ENCODE results near the gene ZP1. TPM values are rescaled to one million over a fixed set of nuclear protein-coding genes. Genes with fewer than 3 reads are reported as not detected.

The ZP1 gene
- total RNA-seq, 1 experiment from 2014 or later: not detected

DNA sequence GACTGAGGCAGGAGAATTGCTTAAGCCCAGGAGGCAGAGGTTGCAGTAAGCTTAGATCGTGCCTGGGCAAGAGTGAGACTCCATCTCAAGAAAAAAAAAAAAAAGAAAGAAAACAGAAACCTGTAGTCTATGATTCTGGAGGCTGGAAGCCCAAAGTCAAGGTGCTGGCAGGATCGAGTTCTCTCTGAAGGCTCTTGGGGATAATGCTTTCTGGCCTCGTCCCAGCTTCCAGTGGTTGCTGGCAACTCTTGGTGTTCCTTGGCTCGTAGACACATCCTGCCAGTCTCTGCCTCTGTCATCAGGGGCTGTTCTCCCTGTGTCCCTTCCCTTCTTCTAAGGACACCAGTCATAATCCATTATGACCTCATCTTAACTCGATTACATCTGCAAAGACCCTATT, 42.2 kb upstream of the ZP1 start:
- CTCF ChIA-PET: interaction anchor here (0.7 to 2.6 kb wide), 3 partner anchors 13 to 74 kb away, joined by 3 to 16 read pairs (median 5); no protein-coding TSS in a partner anchor

More for the DNA sequence above, 42.2 kb upstream of the ZP1 start:
- Mint-ChIP-seq H3K27me3 (ENCODE audit: low read depth) (no peaks in the 10 kb centered on the region), H3K27ac (no peak overlapping the region), H3K9me3 (no peaks in the 10 kb centered on the region), H3K4me3 (no peak overlapping the region), H3K4me1 (no peaks in the 10 kb centered on the region), H3K36me3 (no peaks in the 10 kb centered on the region)
- ATAC-seq: no peak
- TF ChIP-seq, protein P1, sequence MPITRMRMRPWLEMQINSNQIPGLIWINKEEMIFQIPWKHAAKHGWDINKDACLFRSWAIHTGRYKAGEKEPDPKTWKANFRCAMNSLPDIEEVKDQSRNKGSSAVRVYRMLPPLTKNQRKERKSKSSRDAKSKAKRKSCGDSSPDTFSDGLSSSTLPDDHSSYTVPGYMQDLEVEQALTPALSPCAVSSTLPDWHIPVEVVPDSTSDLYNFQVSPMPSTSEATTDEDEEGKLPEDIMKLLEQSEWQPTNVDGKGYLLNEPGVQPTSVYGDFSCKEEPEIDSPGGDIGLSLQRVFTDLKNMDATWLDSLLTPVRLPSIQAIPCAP (CRISPR knock-in tag; IDR thresholded peaks at IDR 0.05): no peak
- TF ChIP-seq, protein P2, sequence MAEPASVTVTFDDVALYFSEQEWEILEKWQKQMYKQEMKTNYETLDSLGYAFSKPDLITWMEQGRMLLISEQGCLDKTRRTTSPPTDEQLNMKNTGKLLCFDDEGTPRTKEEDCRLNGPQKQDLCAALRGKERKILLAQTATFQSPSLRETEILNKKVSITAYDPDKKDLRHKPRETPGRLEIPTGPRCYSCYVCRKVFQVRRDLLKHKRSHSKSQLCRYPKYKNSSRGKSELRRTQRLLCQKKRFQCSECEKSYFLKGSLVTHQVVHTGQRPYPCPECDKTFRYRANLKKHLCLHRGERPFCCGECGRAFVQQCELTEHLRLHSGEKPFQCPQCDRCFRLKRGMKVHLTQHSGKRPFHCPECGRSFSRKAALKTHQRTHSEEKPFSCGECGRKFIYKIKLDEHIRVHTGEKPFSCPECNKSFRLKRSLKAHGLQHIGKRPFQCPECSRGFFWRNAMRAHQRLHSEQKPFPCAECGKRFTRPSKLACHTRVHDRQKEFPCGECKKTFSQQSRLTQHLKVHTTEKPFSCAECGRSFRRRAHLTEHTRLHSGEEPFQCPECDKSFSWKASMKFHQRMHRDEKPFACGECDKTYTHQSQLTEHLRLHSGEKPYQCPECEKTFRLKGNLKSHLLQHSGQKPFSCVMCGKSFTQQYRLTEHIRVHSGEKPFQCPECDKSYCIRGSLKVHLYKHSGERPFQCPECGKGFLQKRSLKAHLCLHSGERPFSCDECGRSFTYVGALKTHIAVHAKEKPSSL (CRISPR knock-in tag; conservative IDR thresholded peaks at IDR 0.05): no peak
- TF ChIP-seq NR2C2 (CRISPR knock-in tag; IDR thresholded peaks at IDR 0.05) (no peak), EMX1 (CRISPR knock-in tag; IDR thresholded peaks at IDR 0.05) (no peak), PRRX2 (CRISPR knock-in tag; IDR thresholded peaks at IDR 0.05) (no peak), CREB1 (CRISPR knock-in tag; IDR thresholded peaks at IDR 0.05) (no peak), ESRRA (CRISPR knock-in tag; IDR thresholded peaks at IDR 0.05; ENCODE audit: borderline replicate concordance) (no peak), ATF1 (CRISPR knock-in tag; IDR thresholded peaks at IDR 0.05) (no peak), GTF2I (CRISPR knock-in tag; conservative IDR thresholded peaks at IDR 0.05) (no peak)
- TF ChIP-seq, protein P3, sequence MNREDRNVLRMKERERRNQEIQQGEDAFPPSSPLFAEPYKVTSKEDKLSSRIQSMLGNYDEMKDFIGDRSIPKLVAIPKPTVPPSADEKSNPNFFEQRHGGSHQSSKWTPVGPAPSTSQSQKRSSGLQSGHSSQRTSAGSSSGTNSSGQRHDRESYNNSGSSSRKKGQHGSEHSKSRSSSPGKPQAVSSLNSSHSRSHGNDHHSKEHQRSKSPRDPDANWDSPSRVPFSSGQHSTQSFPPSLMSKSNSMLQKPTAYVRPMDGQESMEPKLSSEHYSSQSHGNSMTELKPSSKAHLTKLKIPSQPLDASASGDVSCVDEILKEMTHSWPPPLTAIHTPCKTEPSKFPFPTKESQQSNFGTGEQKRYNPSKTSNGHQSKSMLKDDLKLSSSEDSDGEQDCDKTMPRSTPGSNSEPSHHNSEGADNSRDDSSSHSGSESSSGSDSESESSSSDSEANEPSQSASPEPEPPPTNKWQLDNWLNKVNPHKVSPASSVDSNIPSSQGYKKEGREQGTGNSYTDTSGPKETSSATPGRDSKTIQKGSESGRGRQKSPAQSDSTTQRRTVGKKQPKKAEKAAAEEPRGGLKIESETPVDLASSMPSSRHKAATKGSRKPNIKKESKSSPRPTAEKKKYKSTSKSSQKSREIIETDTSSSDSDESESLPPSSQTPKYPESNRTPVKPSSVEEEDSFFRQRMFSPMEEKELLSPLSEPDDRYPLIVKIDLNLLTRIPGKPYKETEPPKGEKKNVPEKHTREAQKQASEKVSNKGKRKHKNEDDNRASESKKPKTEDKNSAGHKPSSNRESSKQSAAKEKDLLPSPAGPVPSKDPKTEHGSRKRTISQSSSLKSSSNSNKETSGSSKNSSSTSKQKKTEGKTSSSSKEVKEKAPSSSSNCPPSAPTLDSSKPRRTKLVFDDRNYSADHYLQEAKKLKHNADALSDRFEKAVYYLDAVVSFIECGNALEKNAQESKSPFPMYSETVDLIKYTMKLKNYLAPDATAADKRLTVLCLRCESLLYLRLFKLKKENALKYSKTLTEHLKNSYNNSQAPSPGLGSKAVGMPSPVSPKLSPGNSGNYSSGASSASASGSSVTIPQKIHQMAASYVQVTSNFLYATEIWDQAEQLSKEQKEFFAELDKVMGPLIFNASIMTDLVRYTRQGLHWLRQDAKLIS (CRISPR knock-in tag; IDR thresholded peaks at IDR 0.05; ENCODE audit: borderline replicate concordance): no peak
- TF ChIP-seq, protein P4, sequence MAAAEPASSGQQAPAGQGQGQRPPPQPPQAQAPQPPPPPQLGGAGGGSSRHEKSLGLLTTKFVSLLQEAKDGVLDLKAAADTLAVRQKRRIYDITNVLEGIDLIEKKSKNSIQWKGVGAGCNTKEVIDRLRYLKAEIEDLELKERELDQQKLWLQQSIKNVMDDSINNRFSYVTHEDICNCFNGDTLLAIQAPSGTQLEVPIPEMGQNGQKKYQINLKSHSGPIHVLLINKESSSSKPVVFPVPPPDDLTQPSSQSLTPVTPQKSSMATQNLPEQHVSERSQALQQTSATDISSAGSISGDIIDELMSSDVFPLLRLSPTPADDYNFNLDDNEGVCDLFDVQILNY (CRISPR knock-in tag; IDR thresholded peaks at IDR 0.05): no peak
- TF ChIP-seq, protein P5, sequence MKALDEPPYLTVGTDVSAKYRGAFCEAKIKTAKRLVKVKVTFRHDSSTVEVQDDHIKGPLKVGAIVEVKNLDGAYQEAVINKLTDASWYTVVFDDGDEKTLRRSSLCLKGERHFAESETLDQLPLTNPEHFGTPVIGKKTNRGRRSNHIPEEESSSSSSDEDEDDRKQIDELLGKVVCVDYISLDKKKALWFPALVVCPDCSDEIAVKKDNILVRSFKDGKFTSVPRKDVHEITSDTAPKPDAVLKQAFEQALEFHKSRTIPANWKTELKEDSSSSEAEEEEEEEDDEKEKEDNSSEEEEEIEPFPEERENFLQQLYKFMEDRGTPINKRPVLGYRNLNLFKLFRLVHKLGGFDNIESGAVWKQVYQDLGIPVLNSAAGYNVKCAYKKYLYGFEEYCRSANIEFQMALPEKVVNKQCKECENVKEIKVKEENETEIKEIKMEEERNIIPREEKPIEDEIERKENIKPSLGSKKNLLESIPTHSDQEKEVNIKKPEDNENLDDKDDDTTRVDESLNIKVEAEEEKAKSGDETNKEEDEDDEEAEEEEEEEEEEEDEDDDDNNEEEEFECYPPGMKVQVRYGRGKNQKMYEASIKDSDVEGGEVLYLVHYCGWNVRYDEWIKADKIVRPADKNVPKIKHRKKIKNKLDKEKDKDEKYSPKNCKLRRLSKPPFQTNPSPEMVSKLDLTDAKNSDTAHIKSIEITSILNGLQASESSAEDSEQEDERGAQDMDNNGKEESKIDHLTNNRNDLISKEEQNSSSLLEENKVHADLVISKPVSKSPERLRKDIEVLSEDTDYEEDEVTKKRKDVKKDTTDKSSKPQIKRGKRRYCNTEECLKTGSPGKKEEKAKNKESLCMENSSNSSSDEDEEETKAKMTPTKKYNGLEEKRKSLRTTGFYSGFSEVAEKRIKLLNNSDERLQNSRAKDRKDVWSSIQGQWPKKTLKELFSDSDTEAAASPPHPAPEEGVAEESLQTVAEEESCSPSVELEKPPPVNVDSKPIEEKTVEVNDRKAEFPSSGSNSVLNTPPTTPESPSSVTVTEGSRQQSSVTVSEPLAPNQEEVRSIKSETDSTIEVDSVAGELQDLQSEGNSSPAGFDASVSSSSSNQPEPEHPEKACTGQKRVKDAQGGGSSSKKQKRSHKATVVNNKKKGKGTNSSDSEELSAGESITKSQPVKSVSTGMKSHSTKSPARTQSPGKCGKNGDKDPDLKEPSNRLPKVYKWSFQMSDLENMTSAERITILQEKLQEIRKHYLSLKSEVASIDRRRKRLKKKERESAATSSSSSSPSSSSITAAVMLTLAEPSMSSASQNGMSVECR (CRISPR knock-in tag; IDR thresholded peaks at IDR 0.05; ENCODE audit: borderline replicate concordance): no peak
- TF ChIP-seq, protein P6, sequence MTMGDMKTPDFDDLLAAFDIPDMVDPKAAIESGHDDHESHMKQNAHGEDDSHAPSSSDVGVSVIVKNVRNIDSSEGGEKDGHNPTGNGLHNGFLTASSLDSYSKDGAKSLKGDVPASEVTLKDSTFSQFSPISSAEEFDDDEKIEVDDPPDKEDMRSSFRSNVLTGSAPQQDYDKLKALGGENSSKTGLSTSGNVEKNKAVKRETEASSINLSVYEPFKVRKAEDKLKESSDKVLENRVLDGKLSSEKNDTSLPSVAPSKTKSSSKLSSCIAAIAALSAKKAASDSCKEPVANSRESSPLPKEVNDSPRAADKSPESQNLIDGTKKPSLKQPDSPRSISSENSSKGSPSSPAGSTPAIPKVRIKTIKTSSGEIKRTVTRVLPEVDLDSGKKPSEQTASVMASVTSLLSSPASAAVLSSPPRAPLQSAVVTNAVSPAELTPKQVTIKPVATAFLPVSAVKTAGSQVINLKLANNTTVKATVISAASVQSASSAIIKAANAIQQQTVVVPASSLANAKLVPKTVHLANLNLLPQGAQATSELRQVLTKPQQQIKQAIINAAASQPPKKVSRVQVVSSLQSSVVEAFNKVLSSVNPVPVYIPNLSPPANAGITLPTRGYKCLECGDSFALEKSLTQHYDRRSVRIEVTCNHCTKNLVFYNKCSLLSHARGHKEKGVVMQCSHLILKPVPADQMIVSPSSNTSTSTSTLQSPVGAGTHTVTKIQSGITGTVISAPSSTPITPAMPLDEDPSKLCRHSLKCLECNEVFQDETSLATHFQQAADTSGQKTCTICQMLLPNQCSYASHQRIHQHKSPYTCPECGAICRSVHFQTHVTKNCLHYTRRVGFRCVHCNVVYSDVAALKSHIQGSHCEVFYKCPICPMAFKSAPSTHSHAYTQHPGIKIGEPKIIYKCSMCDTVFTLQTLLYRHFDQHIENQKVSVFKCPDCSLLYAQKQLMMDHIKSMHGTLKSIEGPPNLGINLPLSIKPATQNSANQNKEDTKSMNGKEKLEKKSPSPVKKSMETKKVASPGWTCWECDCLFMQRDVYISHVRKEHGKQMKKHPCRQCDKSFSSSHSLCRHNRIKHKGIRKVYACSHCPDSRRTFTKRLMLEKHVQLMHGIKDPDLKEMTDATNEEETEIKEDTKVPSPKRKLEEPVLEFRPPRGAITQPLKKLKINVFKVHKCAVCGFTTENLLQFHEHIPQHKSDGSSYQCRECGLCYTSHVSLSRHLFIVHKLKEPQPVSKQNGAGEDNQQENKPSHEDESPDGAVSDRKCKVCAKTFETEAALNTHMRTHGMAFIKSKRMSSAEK (CRISPR knock-in tag; IDR thresholded peaks at IDR 0.05; ENCODE audit: borderline replicate concordance): no peak
- no peak for DNase-seq (ENCODE audit: low spot score)
- POLR2A ChIA-PET: no interaction called here
